ENCODE data around the gene IGF2BP2.

Gene IGF2BP2

GRCh38 chr3:185651971-185652370 is 172.9 kb downstream of the IGF2BP2 start:
- TF ChIP-seq ZFX (IDR thresholded peaks at IDR 0.05), result no peak
- TF ChIP-seq, protein P1, sequence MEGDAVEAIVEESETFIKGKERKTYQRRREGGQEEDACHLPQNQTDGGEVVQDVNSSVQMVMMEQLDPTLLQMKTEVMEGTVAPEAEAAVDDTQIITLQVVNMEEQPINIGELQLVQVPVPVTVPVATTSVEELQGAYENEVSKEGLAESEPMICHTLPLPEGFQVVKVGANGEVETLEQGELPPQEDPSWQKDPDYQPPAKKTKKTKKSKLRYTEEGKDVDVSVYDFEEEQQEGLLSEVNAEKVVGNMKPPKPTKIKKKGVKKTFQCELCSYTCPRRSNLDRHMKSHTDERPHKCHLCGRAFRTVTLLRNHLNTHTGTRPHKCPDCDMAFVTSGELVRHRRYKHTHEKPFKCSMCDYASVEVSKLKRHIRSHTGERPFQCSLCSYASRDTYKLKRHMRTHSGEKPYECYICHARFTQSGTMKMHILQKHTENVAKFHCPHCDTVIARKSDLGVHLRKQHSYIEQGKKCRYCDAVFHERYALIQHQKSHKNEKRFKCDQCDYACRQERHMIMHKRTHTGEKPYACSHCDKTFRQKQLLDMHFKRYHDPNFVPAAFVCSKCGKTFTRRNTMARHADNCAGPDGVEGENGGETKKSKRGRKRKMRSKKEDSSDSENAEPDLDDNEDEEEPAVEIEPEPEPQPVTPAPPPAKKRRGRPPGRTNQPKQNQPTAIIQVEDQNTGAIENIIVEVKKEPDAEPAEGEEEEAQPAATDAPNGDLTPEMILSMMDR (conservative IDR thresholded peaks at IDR 0.05), result no peak

GRCh38 chr3:185649414-185649813 is 175.4 kb downstream of the IGF2BP2 start:
- TF ChIP-seq, protein P1 (conservative IDR thresholded peaks at IDR 0.05), result no peak
- TF ChIP-seq ZFX (IDR thresholded peaks at IDR 0.05), result no peak

More at GRCh38 chr3:185651971-185652370, 172.9 kb downstream of the IGF2BP2 start:
- no peak overlapping the region for H3K27ac ChIP-seq

GRCh38 chr3:185648396-185648795 is 176.4 kb downstream of the IGF2BP2 start:
- no peak overlapping the region for H3K27ac ChIP-seq
- TF ChIP-seq, protein P1 (conservative IDR thresholded peaks at IDR 0.05), result no peak
- TF ChIP-seq ZFX (IDR thresholded peaks at IDR 0.05), result no peak

More at GRCh38 chr3:185649414-185649813, 175.4 kb downstream of the IGF2BP2 start:
- no peak overlapping the region for H3K27ac ChIP-seq

- no peak overlapping the region for H3K27ac ChIP-seq
These were observed 177.0 kb downstream of the IGF2BP2 start for GRCh38 chr3:185647880-185648210.

GRCh38 chr3:185647134-185647879 is 177.5 kb downstream of the IGF2BP2 start:
- TF ChIP-seq, protein P1 (conservative IDR thresholded peaks at IDR 0.05), result no peak
- TF ChIP-seq ZFX (IDR thresholded peaks at IDR 0.05), result no peak
- no peak overlapping the region for H3K27ac ChIP-seq

More at GRCh38 chr3:185647880-185648210, 177.0 kb downstream of the IGF2BP2 start:
- TF ChIP-seq, protein P1 (conservative IDR thresholded peaks at IDR 0.05), result no peak
- TF ChIP-seq ZFX (IDR thresholded peaks at IDR 0.05), result no peak

DNA sequence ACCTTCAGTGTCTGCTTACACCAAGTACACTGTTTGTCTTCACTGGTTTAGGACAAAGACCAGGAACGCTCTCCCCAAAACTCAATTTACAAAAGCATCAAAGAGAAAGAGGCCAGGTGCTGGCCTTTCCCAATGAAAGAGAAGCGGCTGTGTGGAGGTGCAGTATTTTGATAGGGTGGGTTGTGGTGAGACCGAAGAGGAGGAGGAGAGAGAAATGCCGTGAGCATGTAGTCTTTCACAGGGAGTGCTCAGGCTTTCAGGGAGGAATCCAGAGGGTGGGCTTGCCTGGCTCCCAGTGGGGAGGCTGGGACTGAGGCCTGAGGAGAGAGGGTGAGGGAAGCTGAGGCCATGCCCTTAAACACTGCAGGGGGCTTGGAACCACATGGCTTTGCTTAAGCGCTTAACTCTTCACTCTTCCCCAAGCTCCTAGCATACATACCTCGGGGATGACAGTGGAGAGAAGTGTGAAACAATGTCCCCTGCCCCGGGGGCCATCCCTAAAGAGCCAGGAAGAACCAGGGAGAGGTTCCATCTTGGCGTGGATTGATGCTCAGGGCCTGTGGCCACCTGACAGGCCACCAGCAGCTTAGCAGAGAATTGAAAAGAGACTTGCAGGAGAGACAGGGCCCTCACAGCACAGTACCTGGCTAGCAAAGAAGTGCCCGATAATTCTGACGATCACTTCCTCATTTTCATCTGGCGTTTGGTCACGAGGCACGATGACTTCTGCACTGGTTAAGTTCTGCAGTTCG is 178.3 kb downstream of the IGF2BP2 start:
- H3K27ac ChIP-seq, result no peak overlapping the region

More for the DNA sequence above, 178.3 kb downstream of the IGF2BP2 start:
- no peak for TF ChIP-seq ZFX (IDR thresholded peaks at IDR 0.05)
- TF ChIP-seq, protein P1 (conservative IDR thresholded peaks at IDR 0.05), result no peak
